A549 (cell line): ENCODE data around the gene ZNF764.

Experiments used
- EP300 ChIP-seq, 2 experiments: fragments of >200 bp; sonication (Bioruptor Twin); formaldehyde crosslinking; IDR thresholded peaks; 2 replicates in 1 of 2; 3 replicates in 1 of 2; pipeline ENCODE4 v1.6.1; 2016 to 2017
- HDAC2 ChIP-seq: fragments of 200-600 bp; sonication (generic); IDR thresholded peaks from 2 replicates; pipeline ENCODE4 v1.6.1; 2016
- POLR2A ChIP-seq: IDR thresholded peaks from 2 replicates; pipeline ENCODE4 v1.6.1; 2012; ENCODE audit warnings: mild to moderate bottlenecking, low read length
- ZFP36 ChIP-seq: fragments of 450-650 bp; IDR thresholded peaks from 2 replicates; pipeline ENCODE4 v1.6.1; 2014; ENCODE audit warnings: borderline replicate concordance; ENCODE audit not compliant: partially characterized antibody
- TF ChIP-seq, protein P1 (sequence below): fragments of >200 bp; sonication (Bioruptor Twin); formaldehyde crosslinking; IDR thresholded peaks from 3 replicates; pipeline ENCODE4 v1.5.1; 2016

GRCh38 chr16:30533146-30533522 is 25.0 kb downstream of the ZNF764 start:
- TF ChIP-seq ZFP36 = no peak
- no peak for TF ChIP-seq EP300 (IDR thresholded peaks at IDR 0.05)
- no peak for TF ChIP-seq POLR2A
- no peak for TF ChIP-seq HDAC2
- TF ChIP-seq, protein P1, sequence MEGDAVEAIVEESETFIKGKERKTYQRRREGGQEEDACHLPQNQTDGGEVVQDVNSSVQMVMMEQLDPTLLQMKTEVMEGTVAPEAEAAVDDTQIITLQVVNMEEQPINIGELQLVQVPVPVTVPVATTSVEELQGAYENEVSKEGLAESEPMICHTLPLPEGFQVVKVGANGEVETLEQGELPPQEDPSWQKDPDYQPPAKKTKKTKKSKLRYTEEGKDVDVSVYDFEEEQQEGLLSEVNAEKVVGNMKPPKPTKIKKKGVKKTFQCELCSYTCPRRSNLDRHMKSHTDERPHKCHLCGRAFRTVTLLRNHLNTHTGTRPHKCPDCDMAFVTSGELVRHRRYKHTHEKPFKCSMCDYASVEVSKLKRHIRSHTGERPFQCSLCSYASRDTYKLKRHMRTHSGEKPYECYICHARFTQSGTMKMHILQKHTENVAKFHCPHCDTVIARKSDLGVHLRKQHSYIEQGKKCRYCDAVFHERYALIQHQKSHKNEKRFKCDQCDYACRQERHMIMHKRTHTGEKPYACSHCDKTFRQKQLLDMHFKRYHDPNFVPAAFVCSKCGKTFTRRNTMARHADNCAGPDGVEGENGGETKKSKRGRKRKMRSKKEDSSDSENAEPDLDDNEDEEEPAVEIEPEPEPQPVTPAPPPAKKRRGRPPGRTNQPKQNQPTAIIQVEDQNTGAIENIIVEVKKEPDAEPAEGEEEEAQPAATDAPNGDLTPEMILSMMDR = no peak
